B cell (primary cell): ENCODE data around the gene LZTS3. TPM values are rescaled to one million over a fixed set of nuclear protein-coding genes. Genes with fewer than 3 reads are reported as not detected.

Experiments used
- ATAC-seq: fragments of 200-7000 bp; cut with Tn5 transposase; one replicate; pipeline ENCODE4 v1.10.0; 2021; ENCODE audit warnings: low read depth, mild to moderate bottlenecking, moderate number of reproducible peaks, moderate library complexity
- CTCF ChIA-PET: fragments of 350-600 bp; sonication (Branson Sonifier 250); formaldehyde crosslinking; loops from one replicate; lab custom pipeline; 2021; ENCODE audit warnings: antibody characterized with exemption, inconsistent platforms; lab: Charles Lee
- POLR2A ChIA-PET: fragments of 350-600 bp; sonication (Branson Sonifier 250); formaldehyde crosslinking; loops from one replicate; lab custom pipeline; 2021; ENCODE audit warnings: antibody characterized with exemption; lab: Charles Lee
- DNase-seq: peaks from one replicate; pipeline ENCODE4 v3.0.0; 2013
- H2AFZ ChIP-seq: 2 replicates; pipeline ENCODE4 v1.6.1; 2012; ENCODE audit warnings: mild to moderate bottlenecking, low read depth, low read length; ENCODE audit not compliant: insufficient read depth, poor library complexity, severe bottlenecking
- H3K27ac ChIP-seq, 2 donors: 1 replicate in 1 of 2; 2 replicates in 1 of 2; pipeline ENCODE4 v1.5.1; 2012 to 2013; ENCODE audit warnings: low read length in 2 of 2, mild to moderate bottlenecking in 2 of 2, moderate library complexity in 1 of 2
- H3K27me3 ChIP-seq, 4 experiments: fragments of 200-600 bp in 1 of 4; sonication (generic) in 1 of 4; replicated peaks in 1 of 4; 1 replicate in 2 of 4; 2 replicates in 2 of 4; pipeline versions ENCODE4 v1.6.1 to v1.7.0; 2013 to 2016; ENCODE audit warnings: low read length in 3 of 4, mild to moderate bottlenecking in 2 of 4, mixed read lengths in 1 of 4, moderate library complexity in 1 of 4; ENCODE audit not compliant: insufficient read depth in 4 of 4, control insufficient read depth in 3 of 4; ENCODE audit errors: control extremely low read depth in 1 of 4
- H3K36me3 ChIP-seq, 2 experiments: replicated peaks in 1 of 2; 1 replicate in 1 of 2; 2 replicates in 1 of 2; pipeline versions ENCODE4 v1.6.1 to v1.7.1; 2013; ENCODE audit warnings: low read length in 1 of 2; ENCODE audit not compliant: insufficient read depth in 2 of 2, control insufficient read depth in 1 of 2; ENCODE audit errors: control extremely low read depth in 1 of 2, extremely low read depth in 1 of 2
- H3K4me1 ChIP-seq, 2 donors: fragments of 200-600 bp in 1 of 2; sonication (generic) in 1 of 2; 1 replicate in 1 of 2; 2 replicates in 1 of 2; pipeline versions ENCODE4 v1.5.1 to v1.6.1; 2013 to 2017; ENCODE audit warnings: low read length in 2 of 2; ENCODE audit not compliant: control insufficient read depth in 2 of 2, insufficient read depth in 2 of 2
- H3K4me2 ChIP-seq: replicated peaks from 2 replicates; pipeline ENCODE3; 2012; ENCODE audit warnings: mild to moderate bottlenecking, low read depth, low read length; ENCODE audit not compliant: poor library complexity, severe bottlenecking
- H3K4me3 ChIP-seq, 5 experiments: fragments of 200-600 bp in 1 of 5; sonication (generic) in 1 of 5; 1 replicate in 3 of 5; 2 replicates in 2 of 5; pipeline versions ENCODE4 v1.5.1 to v1.7.0; 2011 to 2016; ENCODE audit warnings: low read length in 4 of 5, mild to moderate bottlenecking in 4 of 5, low read depth in 2 of 5, control low read depth in 1 of 5, moderate library complexity in 1 of 5; ENCODE audit not compliant: insufficient read depth in 1 of 5; ENCODE audit errors: control extremely low read depth in 1 of 5, extremely low read depth in 1 of 5
- H3K79me2 ChIP-seq: fragments of 200-600 bp; sonication (generic); one replicate; pipeline ENCODE4 v1.6.0; 2016; ENCODE audit warnings: low read length; ENCODE audit not compliant: control insufficient read depth, insufficient read depth
- H3K9ac ChIP-seq: fragments of 200-600 bp; sonication (generic); 2 replicates; pipeline ENCODE4 v1.6.1; 2017; ENCODE audit warnings: mild to moderate bottlenecking, low read length, moderate library complexity
- H3K9me3 ChIP-seq, 3 donors: one replicate each; pipeline versions ENCODE4 v1.6.1 to v1.7.1; 2013; ENCODE audit warnings: low read length in 2 of 3; ENCODE audit not compliant: control insufficient read depth in 2 of 3, insufficient read depth in 1 of 3; ENCODE audit errors: control extremely low read depth in 1 of 3
- H4K20me1 ChIP-seq: 2 replicates; pipeline ENCODE4 v1.6.0; 2012; ENCODE audit warnings: mild to moderate bottlenecking, low read length; ENCODE audit not compliant: insufficient read depth, control insufficient read depth, poor library complexity, severe bottlenecking
- H3K27ac Mint-ChIP-seq: one replicate; pipeline ENCODE4 v1.8.0; 2021; ENCODE audit warnings: mixed read lengths
- H3K27me3 Mint-ChIP-seq: one replicate; pipeline ENCODE4 v1.8.0; 2021; ENCODE audit warnings: mixed read lengths
- H3K4me1 Mint-ChIP-seq: one replicate; pipeline ENCODE4 v1.8.0; 2021; ENCODE audit warnings: mixed read lengths
- H3K4me3 Mint-ChIP-seq: one replicate; pipeline ENCODE4 v1.8.0; 2021; ENCODE audit warnings: mixed read lengths
- H3K9me3 Mint-ChIP-seq: one replicate; pipeline ENCODE4 v1.8.0; 2022; ENCODE audit warnings: mixed read lengths; ENCODE audit not compliant: insufficient read depth
- EZH2 ChIP-seq: IDR thresholded peaks from 2 replicates; pipeline ENCODE4 v1.6.1; 2012; ENCODE audit warnings: borderline replicate concordance, low read depth, mild to moderate bottlenecking, moderate library complexity, low read length; ENCODE audit not compliant: insufficient read depth, poor library complexity, severe bottlenecking
- WGBS: methylation state at CpG from one replicate; pipeline ENCODE4 v1.1.5; 2013; ENCODE audit warnings: missing lambda C conversion rate; ENCODE audit not compliant: insufficient coverage; 5-methylcytosine and 5-hydroxymethylcytosine counted together
- intact Hi-C: fragments of 100-400 bp; cut with micrococcal nuclease; formaldehyde crosslinking; loops from one replicate; pipeline ENCODE4 v1.10.0; 2022
- polyA plus RNA-seq: library from polyadenylated mRNA; depleted of rRNA; stranded (reverse); fragments of >200 nt; gene quantifications from 2 replicates; pipeline ENCODE4 v1.2.3, GENCODE V29; 2012
- total RNA-seq, 2 donors: library from RNA; stranded (reverse); fragments of 120-200 nt in 1 of 2; gene quantifications; 1 replicate in 1 of 2; 2 replicates in 1 of 2; pipeline versions ENCODE4 v1.2.3 to v1.2.4, GENCODE V29; 2013 to 2022
- TF ChIP-seq, protein P1 (sequence below): fragments of 200-600 bp; IDR thresholded peaks from one replicate; pipeline ENCODE4 v1.8.0; 2022; ENCODE audit warnings: antibody characterized with exemption, mild to moderate bottlenecking

The LZTS3 gene
- total and polyA plus RNA-seq, 2 donors (not counting 1 experiment from before 2014, with no cell fraction given), result 2.3 to 5.1 TPM

DNA sequence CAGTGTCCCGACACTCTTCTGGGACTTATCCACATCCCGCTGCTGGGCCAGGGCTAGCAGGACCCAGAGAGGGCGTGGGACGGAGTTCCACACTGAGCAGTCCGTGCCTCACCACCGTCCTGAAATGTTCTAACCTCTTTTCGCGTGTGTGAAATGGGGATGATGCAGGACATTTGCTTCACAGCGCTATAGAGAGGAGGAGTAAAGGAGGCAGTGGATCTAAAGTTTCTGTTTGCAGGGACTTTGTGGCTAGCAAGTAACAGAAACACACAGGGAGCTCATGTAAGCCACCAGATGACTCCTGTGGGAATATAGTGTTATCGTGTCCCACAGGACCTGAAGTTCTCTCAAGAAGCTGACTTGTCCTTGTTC is 36.6 kb upstream of the LZTS3 start:
- Histone ChIP-seq H4K20me1 (peaks cover 7% of the 10 kb centered on the region), H3K4me1 (peaks cover 14 to 17% of the 10 kb centered on the region in 2 donors), H3K9me3 (no peaks in the 10 kb centered on the region), H3K27me3 (no peaks in the 10 kb centered on the region), H2AFZ (peak overlapping the region; percentile 95), H3K36me3 (peaks cover 0 to 11% of the 10 kb centered on the region in 2 experiments), H3K4me3 (peak overlapping the region; percentile 62 to 99 (median 87)), H3K9ac (peak overlapping the region; percentile 83), H3K27ac (peak overlapping the region; percentile 77 to 91), H3K4me2 (peak overlapping the region; percentile 91), H3K79me2 (peaks cover 43% of the 10 kb centered on the region)
- Mint-ChIP-seq H3K9me3 (no peaks in the 10 kb centered on the region), H3K27me3 (no peaks in the 10 kb centered on the region), H3K4me1 (peaks cover 18% of the 10 kb centered on the region), H3K27ac (peak overlapping the region; percentile 88), H3K4me3 (peak overlapping the region; percentile 88)
- POLR2A ChIA-PET, result interaction anchor here (2.8 kb wide), 1 partner anchor 14 kb away, joined by 9 read pairs; no protein-coding TSS in a partner anchor
- DNase-seq (no peak), ATAC-seq (peak; percentile 6)
- WGBS, result 2% methylated on average over 9 of the region's 10 CpGs
- TF ChIP-seq, protein P1, sequence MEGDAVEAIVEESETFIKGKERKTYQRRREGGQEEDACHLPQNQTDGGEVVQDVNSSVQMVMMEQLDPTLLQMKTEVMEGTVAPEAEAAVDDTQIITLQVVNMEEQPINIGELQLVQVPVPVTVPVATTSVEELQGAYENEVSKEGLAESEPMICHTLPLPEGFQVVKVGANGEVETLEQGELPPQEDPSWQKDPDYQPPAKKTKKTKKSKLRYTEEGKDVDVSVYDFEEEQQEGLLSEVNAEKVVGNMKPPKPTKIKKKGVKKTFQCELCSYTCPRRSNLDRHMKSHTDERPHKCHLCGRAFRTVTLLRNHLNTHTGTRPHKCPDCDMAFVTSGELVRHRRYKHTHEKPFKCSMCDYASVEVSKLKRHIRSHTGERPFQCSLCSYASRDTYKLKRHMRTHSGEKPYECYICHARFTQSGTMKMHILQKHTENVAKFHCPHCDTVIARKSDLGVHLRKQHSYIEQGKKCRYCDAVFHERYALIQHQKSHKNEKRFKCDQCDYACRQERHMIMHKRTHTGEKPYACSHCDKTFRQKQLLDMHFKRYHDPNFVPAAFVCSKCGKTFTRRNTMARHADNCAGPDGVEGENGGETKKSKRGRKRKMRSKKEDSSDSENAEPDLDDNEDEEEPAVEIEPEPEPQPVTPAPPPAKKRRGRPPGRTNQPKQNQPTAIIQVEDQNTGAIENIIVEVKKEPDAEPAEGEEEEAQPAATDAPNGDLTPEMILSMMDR, result no peak
- TF ChIP-seq EZH2, result no peak
- intact Hi-C loops, result loop anchor here (2.0 kb wide), 2 partner anchors 13 to 199 kb away; no protein-coding TSS in a partner anchor
- CTCF ChIA-PET, result no interaction called here

DNA sequence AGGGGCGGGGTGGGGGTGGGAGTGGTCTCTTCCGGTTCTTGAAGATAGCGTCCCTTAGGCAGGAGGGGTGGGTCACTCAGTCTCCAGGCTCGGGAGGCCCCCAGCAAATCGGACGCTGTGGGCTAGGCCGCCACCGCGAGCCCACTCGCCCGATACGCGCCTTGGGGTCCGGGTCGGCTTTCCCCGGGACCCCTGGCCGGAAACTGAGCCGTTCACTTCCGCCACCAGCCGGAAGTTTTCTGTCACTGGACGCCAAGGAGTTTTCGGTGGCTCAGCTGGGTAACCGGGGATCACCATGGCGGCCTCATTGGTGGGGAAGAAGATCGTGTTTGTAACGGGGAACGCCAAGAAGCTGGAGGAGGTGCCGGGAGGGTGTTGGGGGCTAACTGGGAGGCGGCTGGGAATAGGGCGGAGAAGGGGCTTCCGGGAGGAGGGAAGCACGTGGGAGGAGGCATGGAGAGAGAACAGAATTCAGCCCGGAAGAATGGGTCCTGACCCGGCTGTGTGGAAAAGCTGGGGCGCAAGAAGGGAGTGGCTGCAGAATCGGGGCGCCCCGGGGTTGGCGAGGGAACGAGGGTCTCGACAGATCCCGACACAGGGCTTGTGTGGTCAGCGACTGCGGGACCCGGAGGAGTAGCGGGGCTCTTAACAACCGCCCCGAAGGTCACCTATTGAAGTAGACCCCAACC is 36.1 kb upstream of the LZTS3 start, which contains the start of gene ITPA:
Gene ITPA, plus strand, starts transcription at position 242 of the 689 bp plus-strand sequence. Its CDS starts 54 bp downstream, at position 296.
- H3K79me2 ChIP-seq, result peaks cover 47% of the 10 kb centered on the region
- WGBS, result under 1% methylated on average over 48 of the region's 48 CpGs
- CTCF ChIA-PET, result interaction anchor here (0.6 to 1.5 kb wide), 3 partner anchors 10 to 156 kb away, joined by 3 read pairs; no protein-coding TSS in a partner anchor

More for the DNA sequence above, 36.1 kb upstream of the LZTS3 start, which contains the start of gene ITPA:
- Histone ChIP-seq H3K4me1 (peaks cover 14 to 17% of the 10 kb centered on the region in 2 donors), H3K4me2 (peak within 1 kb of the TSS; percentile 91), H3K9me3 (no peaks in the 10 kb centered on the region), H3K27me3 (no peaks in the 10 kb centered on the region), H3K36me3 (peaks cover 0 to 11% of the 10 kb centered on the region in 2 experiments), H3K27ac (peak within 1 kb of the TSS; percentile 77 to 91), H4K20me1 (peaks cover 7% of the 10 kb centered on the region), H3K9ac (peak within 1 kb of the TSS; percentile 83), H3K4me3 (peak within 1 kb of the TSS; percentile 62 to 99 (median 87)), H2AFZ (peak within 1 kb of the TSS; percentile 95)
- H3K4me3 Mint-ChIP-seq, result peak within 1 kb of the TSS; percentile 88
- H3K27ac Mint-ChIP-seq, result peak within 1 kb of the TSS; percentile 88
- POLR2A ChIA-PET, result interaction anchor here (2.8 kb wide), 1 partner anchor 14 kb away, joined by 9 read pairs; no protein-coding TSS in a partner anchor
- TF ChIP-seq EZH2, result no peak
- TF ChIP-seq, protein P1, result no peak
- peak; percentile 70 for DNase-seq
- H3K4me1 Mint-ChIP-seq, result peaks cover 20% of the 10 kb centered on the region
- intact Hi-C loops, result loop anchor here (2.0 kb wide), 2 partner anchors 13 to 199 kb away; no protein-coding TSS in a partner anchor
- no peaks in the 10 kb centered on the region for H3K9me3 Mint-ChIP-seq
- ATAC-seq, result peak; percentile 37
- no peaks in the 10 kb centered on the region for H3K27me3 Mint-ChIP-seq
